IMR-90 (cell line): ENCODE measurements around the gene DSC3. TPM values are rescaled to one million over a fixed set of nuclear protein-coding genes. Genes with fewer than 3 reads are reported as not detected.

ENCODE experiments used
- ATAC-seq: fragments of 200-7000 bp; cut with Tn5 transposase; 2 replicates; pipeline ENCODE4 v1.9.1; 2020; ENCODE audit warnings: low read depth, mild to moderate bottlenecking, moderate library complexity
- BruUV-seq: library from RNA; stranded (reverse); fragments of 400-500 nt; replicated peaks from 2 replicates; lab custom pipeline; 2021; lab: Mats Ljungman, UMichigan
- CTCF ChIA-PET: fragments of 300-600 bp; formaldehyde crosslinking; extraction: SDS; loops from one replicate; lab custom pipeline; 2021; ENCODE audit warnings: antibody characterized with exemption; lab: Yijun Ruan, JAX
- POLR2A ChIA-PET: fragments of 300-600 bp; sonication (Branson Sonifier 250); formaldehyde crosslinking; loops from one replicate; lab custom pipeline; 2022; ENCODE audit warnings: antibody characterized with exemption; ENCODE audit not compliant: unreplicated experiment; lab: Charles Lee
- DNase-seq: peaks from one replicate; pipeline ENCODE4 v3.0.0; 2013
- H2AFZ ChIP-seq: replicated peaks from 2 replicates; pipeline ENCODE3; 2013; ENCODE audit warnings: low read length, mild to moderate bottlenecking; ENCODE audit not compliant: poor library complexity
- H2AK5ac ChIP-seq: 2 replicates; pipeline ENCODE4 v1.6.1; 2013; ENCODE audit warnings: low read depth, low read length, inconsistent platforms
- H2AK9ac ChIP-seq: replicated peaks from 2 replicates; pipeline ENCODE3; 2013; ENCODE audit warnings: mild to moderate bottlenecking, low read depth, low read length, moderate library complexity; ENCODE audit not compliant: poor library complexity
- H2BK120ac ChIP-seq: 2 replicates; pipeline ENCODE4 v1.6.1; 2013; ENCODE audit warnings: low read depth, low read length, inconsistent platforms
- H2BK15ac ChIP-seq: 3 replicates; pipeline ENCODE4 v1.6.1; 2013; ENCODE audit warnings: low read depth, low read length, inconsistent platforms
- H2BK20ac ChIP-seq: 2 replicates; pipeline ENCODE4 v1.6.1; 2013; ENCODE audit warnings: low read depth, mild to moderate bottlenecking, inconsistent platforms, low read length, moderate library complexity
- H2BK5ac ChIP-seq: 2 replicates; pipeline ENCODE4 v1.6.1; 2013; ENCODE audit warnings: mild to moderate bottlenecking, low read depth, low read length, inconsistent platforms; ENCODE audit not compliant: poor library complexity, severe bottlenecking
- H3K14ac ChIP-seq: replicated peaks from 2 replicates; pipeline ENCODE4 v1.6.1; 2013; ENCODE audit warnings: low read depth, low read length, inconsistent platforms
- H3K18ac ChIP-seq: 2 replicates; pipeline ENCODE4 v1.6.1; 2013; ENCODE audit warnings: low read depth, low read length, control low read depth
- H3K23ac ChIP-seq: 2 replicates; pipeline ENCODE4 v1.6.1; 2013; ENCODE audit warnings: low read depth, low read length, inconsistent platforms
- H3K27ac ChIP-seq: 2 replicates; pipeline ENCODE4 v1.5.1; 2013; ENCODE audit warnings: mild to moderate bottlenecking, control low read depth, low read length; ENCODE audit not compliant: insufficient read depth
- H3K27me3 ChIP-seq: 2 replicates; pipeline ENCODE4 v1.6.1; 2013; ENCODE audit warnings: low read length; ENCODE audit not compliant: control insufficient read depth, insufficient read depth
- H3K36me3 ChIP-seq: 2 replicates; pipeline ENCODE4 v1.6.1; 2013; ENCODE audit warnings: low read length, mixed read lengths; ENCODE audit not compliant: control insufficient read depth, insufficient read depth
- H3K4ac ChIP-seq: 2 replicates; pipeline ENCODE4 v1.6.1; 2013; ENCODE audit warnings: low read depth, low read length, inconsistent platforms
- H3K4me1 ChIP-seq: 2 replicates; pipeline ENCODE4 v1.6.1; 2013; ENCODE audit warnings: low read length, mixed read lengths; ENCODE audit not compliant: control insufficient read depth, insufficient read depth
- H3K4me2 ChIP-seq: 2 replicates; pipeline ENCODE4 v1.6.1; 2013; ENCODE audit warnings: low read depth, mild to moderate bottlenecking, control low read depth, low read length, moderate library complexity
- H3K4me3 ChIP-seq: 2 replicates; pipeline ENCODE4 v1.5.1; 2013; ENCODE audit warnings: low read depth, mild to moderate bottlenecking, control low read depth, low read length, moderate library complexity; ENCODE audit not compliant: insufficient read depth
- H3K56ac ChIP-seq: 2 replicates; pipeline ENCODE4 v1.6.1; 2013; ENCODE audit warnings: low read length, inconsistent platforms; ENCODE audit not compliant: insufficient read depth; ENCODE audit errors: extremely low read depth
- H3K79me1 ChIP-seq, 2 experiments: 2 replicates each; pipeline ENCODE4 v1.6.1; 2013; ENCODE audit warnings: low read length in 2 of 2, inconsistent platforms in 1 of 2, low read depth in 1 of 2
- H3K9ac ChIP-seq: 2 replicates; pipeline ENCODE4 v1.6.1; 2013; ENCODE audit warnings: low read depth, low read length, control low read depth
- H3K9me1 ChIP-seq: 2 replicates; pipeline ENCODE4 v1.6.1; 2013; ENCODE audit warnings: low read length, inconsistent platforms; ENCODE audit not compliant: insufficient read depth
- H3K9me3 ChIP-seq: 2 replicates; pipeline ENCODE4 v1.6.1; 2013; ENCODE audit warnings: low read length; ENCODE audit not compliant: control insufficient read depth, insufficient read depth
- H4K20me1 ChIP-seq: 2 replicates; pipeline ENCODE4 v1.6.1; 2013; ENCODE audit warnings: low read length, inconsistent platforms; ENCODE audit not compliant: insufficient read depth
- H4K5ac ChIP-seq: 2 replicates; pipeline ENCODE4 v1.6.1; 2013; ENCODE audit warnings: mild to moderate bottlenecking, low read depth, low read length, control low read depth
- H4K8ac ChIP-seq, 2 experiments: 2 replicates each; pipeline ENCODE4 v1.6.1; 2013; ENCODE audit warnings: low read depth in 2 of 2, low read length in 2 of 2, control low read depth in 1 of 2, inconsistent platforms in 1 of 2
- H4K91ac ChIP-seq: 2 replicates; pipeline ENCODE4 v1.6.1; 2013; ENCODE audit warnings: low read depth, low read length, inconsistent platforms; ENCODE audit not compliant: insufficient read depth
- BHLHE40 ChIP-seq: fragments of 150-350 bp; IDR thresholded peaks from 2 replicates; pipeline ENCODE4 v1.6.1; 2016; ENCODE audit warnings: mild to moderate bottlenecking, low read depth, low read length
- CEBPB ChIP-seq: IDR thresholded peaks from 2 replicates; pipeline ENCODE4 v1.6.1; 2012; ENCODE audit warnings: low read depth, low read length, improper control_type of control experiment
- CHD1 ChIP-seq: IDR thresholded peaks from 2 replicates; pipeline ENCODE4 v1.6.1; 2012; ENCODE audit warnings: low read depth, low read length, improper control_type of control experiment
- FOS ChIP-seq: fragments of 150-350 bp; IDR thresholded peaks from 2 replicates; pipeline ENCODE4 v1.6.1; 2016; ENCODE audit warnings: low read depth, low read length
- MAFK ChIP-seq: IDR thresholded peaks from 2 replicates; pipeline ENCODE4 v1.6.1; 2012; ENCODE audit warnings: low read depth, low read length, improper control_type of control experiment
- MAZ ChIP-seq: IDR thresholded peaks from 2 replicates; pipeline ENCODE4 v1.6.1; 2012; ENCODE audit warnings: low read depth, mild to moderate bottlenecking, low read length, improper control_type of control experiment, moderate library complexity, borderline replicate concordance
- MXI1 ChIP-seq: IDR thresholded peaks from 2 replicates; pipeline ENCODE4 v1.6.1; 2012; ENCODE audit warnings: low read depth, mild to moderate bottlenecking, low read length, moderate library complexity, borderline replicate concordance
- NFE2L2 ChIP-seq: fragments of 150-350 bp; IDR thresholded peaks from 2 replicates; pipeline ENCODE4 v1.6.1; 2016; ENCODE audit warnings: low read depth, mild to moderate bottlenecking, low read length
- POLR2A ChIP-seq: IDR thresholded peaks from 2 replicates; pipeline ENCODE4 v1.6.1; 2012; ENCODE audit warnings: mild to moderate bottlenecking, low read depth, low read length
- RAD21 ChIP-seq: IDR thresholded peaks from 2 replicates; pipeline ENCODE4 v1.6.1; 2012; ENCODE audit warnings: low read length, improper control_type of control experiment
- RCOR1 ChIP-seq: IDR thresholded peaks from 2 replicates; pipeline ENCODE4 v1.6.1; 2012; ENCODE audit warnings: mild to moderate bottlenecking, low read length, improper control_type of control experiment; ENCODE audit not compliant: insufficient replicate concordance
- RFX5 ChIP-seq: IDR thresholded peaks from 2 replicates; pipeline ENCODE4 v1.8.0; 2012; ENCODE audit warnings: low read depth, mild to moderate bottlenecking, low read length, moderate library complexity
- SMC3 ChIP-seq: fragments of 150-350 bp; IDR thresholded peaks from 2 replicates; pipeline ENCODE4 v1.6.1; 2016; ENCODE audit warnings: low read depth, mild to moderate bottlenecking, antibody characterized with exemption, low read length, moderate library complexity
- WGBS, 2 experiments: methylation state at CpG; one replicate each; pipeline versions ENCODE4 v1.1.5 to v1.1.7; 2013; ENCODE audit warnings: missing lambda C conversion rate in 2 of 2; ENCODE audit not compliant: insufficient read length in 1 of 2; ENCODE audit errors: extremely low coverage in 2 of 2; 5-methylcytosine and 5-hydroxymethylcytosine counted together
- dilution Hi-C: fragments of 300-500 bp; cut with HindIII; formaldehyde crosslinking; loops from one replicate; pipeline ENCODE4 v1.14.3; 2018; ENCODE audit warnings: low sequenced_read_pairs; ENCODE audit not compliant: unreplicated experiment
- in situ Hi-C: fragments of 300-500 bp; cut with MboI; formaldehyde crosslinking; loops from 3 replicates; pipeline ENCODE4 v1.14.3; 2019; ENCODE audit warnings: low sequenced_read_pairs, inconsistent platforms, mixed read lengths
- intact Hi-C: fragments of 100-400 bp; cut with micrococcal nuclease; formaldehyde crosslinking; loops from 2 replicates; pipeline ENCODE4 v1.10.0; 2022
- polyA plus RNA-seq, 3 experiments: library from polyadenylated mRNA; depleted of rRNA; stranded (reverse); fragments of >200 nt; gene quantifications; 2 replicates each; pipeline ENCODE4 v1.2.3, GENCODE V29; 2012; ENCODE audit warnings: low replicate concordance in 1 of 3
- total RNA-seq: library from RNA; depleted of rRNA; stranded (reverse); fragments of >200 nt; gene quantifications from 2 replicates; pipeline ENCODE4 v1.2.3, GENCODE V29; 2012
- TF ChIP-seq, protein P1 (sequence below): fragments of 150-350 bp; IDR thresholded peaks from 2 replicates; pipeline ENCODE4 v1.6.1; 2016; ENCODE audit warnings: low read depth, mild to moderate bottlenecking, low read length, moderate library complexity, borderline replicate concordance
- TF ChIP-seq, protein P2 (sequence below): conservative IDR thresholded peaks from 2 replicates; pipeline ENCODE4 v1.5.1; 2012; ENCODE audit warnings: mild to moderate bottlenecking, low read depth, low read length, improper control_type of control experiment
- TF ChIP-seq, protein P3 (sequence below): fragments of 150-350 bp; IDR thresholded peaks from 2 replicates; pipeline ENCODE4 v1.6.1; 2017; ENCODE audit warnings: mild to moderate bottlenecking, antibody characterized with exemption, low read length, low read depth

Gene DSC3
- total and polyA plus RNA-seq, 2 of the 4 experiments (the other 2 are of a cell fraction): under 0.01 to 0.09 TPM

DNA sequence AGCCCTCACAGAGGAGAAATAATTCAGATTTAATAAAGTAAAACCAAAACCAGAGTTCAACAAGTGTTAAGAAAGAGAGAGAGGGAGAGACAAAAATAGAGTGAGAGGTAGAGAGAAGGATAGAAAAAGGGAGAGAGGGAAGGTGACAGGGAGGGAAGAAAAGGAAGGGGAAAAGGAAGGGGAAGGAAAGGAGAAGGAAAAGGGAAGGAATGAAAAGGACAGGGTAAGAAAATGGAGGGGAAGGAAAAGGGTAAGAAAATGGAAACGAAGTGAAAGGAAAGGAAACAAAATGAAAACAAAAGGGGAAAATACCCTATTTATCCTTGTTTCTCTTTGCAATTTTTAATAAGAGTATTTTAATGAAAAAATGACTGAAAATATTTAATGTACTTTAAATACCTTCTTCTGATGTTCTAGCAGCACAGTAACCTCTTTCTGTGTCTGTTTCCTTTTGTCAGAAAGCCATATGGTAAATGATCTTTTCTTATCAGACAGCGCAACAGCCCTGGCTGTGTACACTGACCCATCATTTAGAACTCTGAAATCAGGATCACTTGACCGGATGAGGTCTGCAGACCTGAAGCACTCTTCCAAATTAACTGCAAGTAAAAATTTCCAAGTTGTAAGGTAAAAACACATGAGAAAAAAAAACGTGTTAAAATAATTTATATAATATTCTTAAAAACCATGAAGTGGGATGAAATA lies 11.8 kb downstream of the DSC3 start:
- H2AK9ac ChIP-seq: no peak overlapping the region
- BruUV-seq: no TSS peak
- no peak for ATAC-seq

More for the DNA sequence above, 11.8 kb downstream of the DSC3 start:
- H2AK5ac ChIP-seq: no peak overlapping the region
- H3K4me3 ChIP-seq: no peak overlapping the region
- no peak overlapping the region for H2BK5ac ChIP-seq
- no peak overlapping the region for H2BK15ac ChIP-seq
- H2BK20ac ChIP-seq: no peak overlapping the region
- no peaks in the 10 kb centered on the region for H3K9me1 ChIP-seq
- CTCF ChIA-PET: no interaction called here
- no peaks in the 10 kb centered on the region for H4K20me1 ChIP-seq
- no peak overlapping the region for H4K8ac ChIP-seq
- no peak overlapping the region for H3K56ac ChIP-seq
- intact Hi-C loops: no loop called here
- H3K4ac ChIP-seq: no peak overlapping the region
- H3K18ac ChIP-seq: no peak overlapping the region
- no peak overlapping the region for H3K4me2 ChIP-seq
- H3K9ac ChIP-seq: no peak overlapping the region
- TF ChIP-seq MXI1 (no peak), NFE2L2 (no peak), MAZ (no peak), RCOR1 (no peak), CEBPB (no peak), CHD1 (no peak), MAFK (no peak), SMC3 (no peak), BHLHE40 (no peak), FOS (no peak), POLR2A (no peak), RAD21 (no peak), RFX5 (no peak)
- TF ChIP-seq, protein P1, sequence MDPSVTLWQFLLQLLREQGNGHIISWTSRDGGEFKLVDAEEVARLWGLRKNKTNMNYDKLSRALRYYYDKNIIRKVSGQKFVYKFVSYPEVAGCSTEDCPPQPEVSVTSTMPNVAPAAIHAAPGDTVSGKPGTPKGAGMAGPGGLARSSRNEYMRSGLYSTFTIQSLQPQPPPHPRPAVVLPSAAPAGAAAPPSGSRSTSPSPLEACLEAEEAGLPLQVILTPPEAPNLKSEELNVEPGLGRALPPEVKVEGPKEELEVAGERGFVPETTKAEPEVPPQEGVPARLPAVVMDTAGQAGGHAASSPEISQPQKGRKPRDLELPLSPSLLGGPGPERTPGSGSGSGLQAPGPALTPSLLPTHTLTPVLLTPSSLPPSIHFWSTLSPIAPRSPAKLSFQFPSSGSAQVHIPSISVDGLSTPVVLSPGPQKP: no peak
- TF ChIP-seq, protein P2, sequence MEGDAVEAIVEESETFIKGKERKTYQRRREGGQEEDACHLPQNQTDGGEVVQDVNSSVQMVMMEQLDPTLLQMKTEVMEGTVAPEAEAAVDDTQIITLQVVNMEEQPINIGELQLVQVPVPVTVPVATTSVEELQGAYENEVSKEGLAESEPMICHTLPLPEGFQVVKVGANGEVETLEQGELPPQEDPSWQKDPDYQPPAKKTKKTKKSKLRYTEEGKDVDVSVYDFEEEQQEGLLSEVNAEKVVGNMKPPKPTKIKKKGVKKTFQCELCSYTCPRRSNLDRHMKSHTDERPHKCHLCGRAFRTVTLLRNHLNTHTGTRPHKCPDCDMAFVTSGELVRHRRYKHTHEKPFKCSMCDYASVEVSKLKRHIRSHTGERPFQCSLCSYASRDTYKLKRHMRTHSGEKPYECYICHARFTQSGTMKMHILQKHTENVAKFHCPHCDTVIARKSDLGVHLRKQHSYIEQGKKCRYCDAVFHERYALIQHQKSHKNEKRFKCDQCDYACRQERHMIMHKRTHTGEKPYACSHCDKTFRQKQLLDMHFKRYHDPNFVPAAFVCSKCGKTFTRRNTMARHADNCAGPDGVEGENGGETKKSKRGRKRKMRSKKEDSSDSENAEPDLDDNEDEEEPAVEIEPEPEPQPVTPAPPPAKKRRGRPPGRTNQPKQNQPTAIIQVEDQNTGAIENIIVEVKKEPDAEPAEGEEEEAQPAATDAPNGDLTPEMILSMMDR: no peak
- TF ChIP-seq, protein P3, sequence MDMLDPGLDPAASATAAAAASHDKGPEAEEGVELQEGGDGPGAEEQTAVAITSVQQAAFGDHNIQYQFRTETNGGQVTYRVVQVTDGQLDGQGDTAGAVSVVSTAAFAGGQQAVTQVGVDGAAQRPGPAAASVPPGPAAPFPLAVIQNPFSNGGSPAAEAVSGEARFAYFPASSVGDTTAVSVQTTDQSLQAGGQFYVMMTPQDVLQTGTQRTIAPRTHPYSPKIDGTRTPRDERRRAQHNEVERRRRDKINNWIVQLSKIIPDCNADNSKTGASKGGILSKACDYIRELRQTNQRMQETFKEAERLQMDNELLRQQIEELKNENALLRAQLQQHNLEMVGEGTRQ: no peak
- WGBS, 2 experiments: no CpG with 5 or more reads among the region's 4 CpGs
- DNase-seq: no peak
- no peak overlapping the region for H3K27ac ChIP-seq
- H3K36me3 ChIP-seq: no peaks in the 10 kb centered on the region
- dilution Hi-C loops: no loop called here
- no peaks in the 10 kb centered on the region for H3K27me3 ChIP-seq
- no peak overlapping the region for H2AFZ ChIP-seq
- H4K5ac ChIP-seq: no peak overlapping the region
- in situ Hi-C loops: no loop called here
- H2BK120ac ChIP-seq: no peak overlapping the region
- no peak overlapping the region for H3K14ac ChIP-seq
- POLR2A ChIA-PET: no interaction called here
- no peaks in the 10 kb centered on the region for H3K4me1 ChIP-seq
- no peak overlapping the region for H3K23ac ChIP-seq
- H3K9me3 ChIP-seq: no peaks in the 10 kb centered on the region
- no peaks in the 10 kb centered on the region for H3K79me1 ChIP-seq
- no peak overlapping the region for H4K91ac ChIP-seq
